ENCODE measurements around the gene MAJIN.

MAJIN gene

GRCh38 chr11:64891215-64891848, 80.6 kb downstream of the MAJIN start:
- no peak for DNase-seq

GRCh38 chr11:64890522-64890939, 81.4 kb downstream of the MAJIN start:
- DNase-seq = no peak

GRCh38 chr11:64888729-64889511, 83.0 kb downstream of the MAJIN start:
- no peak for DNase-seq

- DNase-seq = no peak
Measured at GRCh38 chr11:64888406-64888728, 83.5 kb downstream of the MAJIN start.

All from activated CD4-positive, CD25-positive, alpha-beta regulatory T cell treated with anti-CD3 and anti-CD28 coated beads, Interleukin-2, amount 50 U/mL, for 72 hours (primary cell).